ENCODE measurements around the gene CLEC1A. TPM values are rescaled to one million over a fixed set of nuclear protein-coding genes. Genes with fewer than 3 reads are reported as not detected.

Gene CLEC1A
- total RNA-seq, 2 donors from 2014 or later = 0.93 to 2.8 TPM

- H3K4me3 ChIP-seq = no peak overlapping the region
- no peak overlapping the region for H3K27ac ChIP-seq
- H3K27me3 ChIP-seq = no peaks in the 10 kb centered on the region
- TF ChIP-seq CTCF (IDR thresholded peaks at IDR 0.05) = no peak
- H3K9me3 ChIP-seq = no peaks in the 10 kb centered on the region
- H3K36me3 ChIP-seq = no peaks in the 10 kb centered on the region
- no peaks in the 10 kb centered on the region for H3K4me1 ChIP-seq
- DNase-seq (ENCODE audit: low spot score) = no peak
Measured at GRCh38 chr12:10122689-10123088, 23.9 kb upstream of the CLEC1A start.

DNA sequence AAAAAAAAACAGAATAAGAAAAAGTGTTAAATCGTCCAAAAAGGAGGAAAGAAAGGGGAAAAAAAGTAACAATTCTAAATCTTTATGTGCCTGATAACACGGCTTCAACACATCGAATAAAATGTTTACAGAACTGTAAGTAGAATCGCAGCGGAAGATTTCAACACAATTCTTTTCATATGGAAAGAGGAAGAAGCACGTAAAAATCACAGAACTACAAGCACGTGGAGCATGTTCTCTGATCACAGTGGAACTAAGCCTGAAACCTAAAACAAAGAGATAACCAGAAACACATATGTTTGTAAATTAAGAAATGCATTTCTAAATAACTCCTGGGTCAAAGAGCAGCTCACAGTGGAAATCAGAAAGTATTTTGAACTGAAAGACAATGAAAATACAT is 22.5 kb upstream of the CLEC1A start:
- Histone ChIP-seq H3K4me3 (no peak overlapping the region), H3K27me3 (no peaks in the 10 kb centered on the region), H3K9me3 (no peaks in the 10 kb centered on the region), H3K4me1 (no peaks in the 10 kb centered on the region), H3K36me3 (no peaks in the 10 kb centered on the region), H3K27ac (no peak overlapping the region)
- no peak for TF ChIP-seq CTCF (IDR thresholded peaks at IDR 0.05)
- DNase-seq (ENCODE audit: low spot score) = no peak

GRCh38 chr12:10119066-10119465 is 20.3 kb upstream of the CLEC1A start:
- no peaks in the 10 kb centered on the region for H3K9me3 ChIP-seq
- H3K36me3 ChIP-seq = no peaks in the 10 kb centered on the region
- H3K27ac ChIP-seq = no peak overlapping the region
- H3K4me3 ChIP-seq = no peak overlapping the region
- no peaks in the 10 kb centered on the region for H3K4me1 ChIP-seq
- TF ChIP-seq CTCF (IDR thresholded peaks at IDR 0.05) = no peak
- no peak for DNase-seq (ENCODE audit: low spot score)
- H3K27me3 ChIP-seq = no peaks in the 10 kb centered on the region

GRCh38 chr12:10115890-10116289 is 17.1 kb upstream of the CLEC1A start:
- Histone ChIP-seq H3K4me1 (no peaks in the 10 kb centered on the region), H3K27ac (no peak overlapping the region), H3K4me3 (no peak overlapping the region), H3K36me3 (no peaks in the 10 kb centered on the region), H3K9me3 (no peaks in the 10 kb centered on the region), H3K27me3 (no peaks in the 10 kb centered on the region)
- no peak for DNase-seq (ENCODE audit: low spot score)
- no peak for TF ChIP-seq CTCF (IDR thresholded peaks at IDR 0.05)

DNA sequence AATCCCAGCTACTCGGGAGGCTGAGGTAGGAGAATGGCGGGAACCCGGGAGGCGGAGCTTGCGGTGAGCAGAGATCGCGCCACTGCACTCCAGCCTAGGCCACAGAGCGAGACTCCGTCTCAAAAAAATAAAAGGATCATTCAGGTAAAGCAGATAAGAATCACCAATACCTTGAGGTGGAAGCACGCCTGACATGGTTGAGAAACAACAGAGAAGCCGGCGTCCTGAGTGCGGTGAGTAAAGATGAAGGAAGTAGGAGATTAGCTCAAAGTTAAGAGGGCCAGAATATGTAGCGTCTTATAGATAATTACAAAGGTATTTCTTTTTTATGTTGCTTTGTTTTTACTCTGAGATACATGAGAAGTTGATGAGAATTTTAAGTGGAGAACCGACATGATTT is 16.5 kb upstream of the CLEC1A start:
- Histone ChIP-seq H3K4me1 (no peaks in the 10 kb centered on the region), H3K4me3 (no peak overlapping the region)

More for the DNA sequence above, 16.5 kb upstream of the CLEC1A start:
- no peaks in the 10 kb centered on the region for H3K9me3 ChIP-seq
- no peak for DNase-seq (ENCODE audit: low spot score)
- H3K27me3 ChIP-seq = no peaks in the 10 kb centered on the region
- no peaks in the 10 kb centered on the region for H3K36me3 ChIP-seq
- TF ChIP-seq CTCF (IDR thresholded peaks at IDR 0.05) = no peak
- no peak overlapping the region for H3K27ac ChIP-seq

Data from right atrium auricular region (tissue), 2 donors.